LNCAP (cell line): ENCODE results near the gene NEK8.

Source experiments
- CTCF ChIP-seq: fragments of 450-650 bp; IDR thresholded peaks from 2 replicates; pipeline ENCODE4 v1.5.1; 2017; ENCODE audit warnings: mild to moderate bottlenecking

Gene NEK8

GRCh38 chr17:28704219-28704858 is 24.2 kb upstream of the NEK8 start:
- no peak for TF ChIP-seq CTCF

GRCh38 chr17:28705074-28705659 is 23.4 kb upstream of the NEK8 start:
- no peak for TF ChIP-seq CTCF

- no peak for TF ChIP-seq CTCF
These were observed 22.8 kb upstream of the NEK8 start for GRCh38 chr17:28705728-28706334.

GRCh38 chr17:28706471-28707338 is 21.9 kb upstream of the NEK8 start:
- TF ChIP-seq CTCF: no peak

- TF ChIP-seq CTCF: no peak
These were observed 21.3 kb upstream of the NEK8 start for GRCh38 chr17:28707339-28707720.

- TF ChIP-seq CTCF: no peak
These were observed 17.5 kb upstream of the NEK8 start for GRCh38 chr17:28710861-28711722.

- TF ChIP-seq CTCF: no peak
These were observed 16.9 kb upstream of the NEK8 start, which contains the start of gene PROCA1 for GRCh38 chr17:28711723-28712031. Gene PROCA1, minus strand, starts transcription at chr17:28711888. Its CDS starts 228 bp downstream, at chr17:28711660.
